GM18873 (cell line): ENCODE results near the gene PUS1.
"Not testable (repeated sequence)": the region's sequence is repeated elsewhere in the genome, so short reads cannot be mapped to it uniquely, and the experiment has no call there.

ENCODE experiments used
- ATAC-seq: cut with Tn5 transposase; IDR thresholded peaks from one replicate; pipeline ENCODE4 v1.9.1; 2021; ENCODE audit warnings: mild to moderate bottlenecking, moderate library complexity, moderate number of reproducible peaks; ENCODE audit not compliant: unreplicated experiment, low FRiP score

The PUS1 gene

DNA sequence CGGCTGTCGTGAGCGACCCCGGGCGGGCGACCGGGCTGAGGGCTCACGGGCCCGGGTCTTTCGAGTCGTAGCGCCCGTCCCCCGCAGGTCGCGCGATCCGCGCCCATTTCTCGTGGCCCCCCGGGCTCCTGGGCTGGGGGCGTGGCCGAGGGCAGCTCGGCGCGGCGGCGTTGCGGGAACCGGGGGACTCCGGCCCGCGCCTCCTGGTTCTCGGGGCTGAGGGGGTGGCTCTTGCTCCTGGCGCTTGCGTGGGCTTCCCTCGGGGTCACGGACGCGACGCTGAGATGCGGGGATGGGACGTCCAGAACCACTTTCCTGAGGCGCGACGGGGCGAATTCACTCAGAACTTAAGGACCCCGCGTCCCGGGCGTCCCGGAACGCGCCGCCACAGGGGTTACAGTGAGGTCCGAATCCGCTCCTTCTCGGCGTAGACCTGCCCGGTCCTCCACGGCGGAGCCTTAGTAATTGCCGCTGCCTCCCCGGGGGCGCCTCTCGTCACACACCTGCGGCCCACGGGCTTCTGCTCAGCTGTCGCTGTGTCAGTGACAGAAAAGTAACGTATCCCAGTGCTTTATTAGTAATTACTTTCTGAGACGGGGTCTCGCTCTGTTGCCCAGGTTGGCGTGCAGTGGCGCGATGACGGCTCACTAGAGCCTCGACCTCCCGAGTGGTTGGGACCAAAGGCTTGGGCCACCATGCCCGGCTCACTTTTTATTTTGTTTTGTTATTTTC lies 21.3 kb downstream of the PUS1 start:
- peak; percentile 27 for ATAC-seq

DNA sequence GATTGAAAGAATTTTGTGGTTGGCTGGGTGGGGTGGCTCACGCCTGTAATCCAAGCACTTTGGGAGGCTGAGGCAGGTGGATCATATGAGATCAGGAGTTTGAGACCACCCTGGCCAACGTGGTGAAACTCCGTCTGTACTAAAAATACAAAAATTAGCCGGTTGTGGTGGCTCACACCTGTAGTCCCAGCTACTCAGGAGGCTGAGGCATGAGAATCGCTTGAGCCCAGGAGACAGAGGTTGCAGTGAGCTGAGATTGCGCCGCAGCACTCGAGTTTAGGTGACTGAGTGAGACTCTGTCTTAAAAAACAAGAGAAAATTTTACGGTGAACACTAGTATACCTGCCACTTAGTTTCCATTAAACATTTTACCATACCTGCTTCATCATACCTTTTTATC lies 24.7 kb downstream of the PUS1 start:
- ATAC-seq: not testable (repeated sequence)

DNA sequence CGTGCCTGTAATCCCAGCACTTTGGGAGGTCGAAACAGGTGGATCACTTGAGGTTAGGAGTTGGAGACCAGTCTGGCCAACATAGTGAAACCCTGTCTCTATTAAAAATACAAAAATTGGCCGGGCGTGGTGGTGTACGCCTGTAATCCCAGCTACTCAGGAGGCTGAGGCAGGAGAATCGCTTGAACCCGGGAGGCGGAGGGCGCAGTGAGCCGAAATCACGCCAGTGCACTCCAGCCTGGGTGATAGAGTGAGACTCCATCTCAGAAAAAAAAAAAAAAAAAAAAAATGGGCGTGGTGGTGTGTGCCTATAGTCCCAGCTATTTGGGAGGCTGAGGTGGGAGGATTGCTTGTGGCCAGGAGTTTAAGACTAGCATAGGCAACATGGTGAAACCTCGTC lies 25.4 kb downstream of the PUS1 start:
- ATAC-seq: not testable (repeated sequence)

DNA sequence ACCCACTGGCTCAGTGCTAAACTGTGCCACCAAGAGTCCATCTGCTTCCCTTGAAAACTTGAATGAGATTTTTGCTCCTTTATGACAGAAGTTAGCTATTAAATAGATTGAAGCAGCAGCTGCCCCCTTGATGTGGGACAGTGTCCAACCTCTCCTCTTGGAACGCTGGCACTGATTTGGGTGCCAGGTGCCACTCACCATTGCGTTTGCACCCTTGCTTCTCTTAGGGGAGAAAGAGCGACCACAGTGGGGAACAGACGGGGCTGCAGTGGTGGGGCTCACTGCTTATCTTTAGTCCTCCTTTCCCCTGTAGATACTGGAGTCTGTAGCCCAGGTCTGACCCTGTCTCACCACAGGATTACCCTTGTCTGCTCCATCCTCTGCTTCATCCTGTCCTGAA lies 30.0 kb downstream of the PUS1 start:
- ATAC-seq: no peak

DNA sequence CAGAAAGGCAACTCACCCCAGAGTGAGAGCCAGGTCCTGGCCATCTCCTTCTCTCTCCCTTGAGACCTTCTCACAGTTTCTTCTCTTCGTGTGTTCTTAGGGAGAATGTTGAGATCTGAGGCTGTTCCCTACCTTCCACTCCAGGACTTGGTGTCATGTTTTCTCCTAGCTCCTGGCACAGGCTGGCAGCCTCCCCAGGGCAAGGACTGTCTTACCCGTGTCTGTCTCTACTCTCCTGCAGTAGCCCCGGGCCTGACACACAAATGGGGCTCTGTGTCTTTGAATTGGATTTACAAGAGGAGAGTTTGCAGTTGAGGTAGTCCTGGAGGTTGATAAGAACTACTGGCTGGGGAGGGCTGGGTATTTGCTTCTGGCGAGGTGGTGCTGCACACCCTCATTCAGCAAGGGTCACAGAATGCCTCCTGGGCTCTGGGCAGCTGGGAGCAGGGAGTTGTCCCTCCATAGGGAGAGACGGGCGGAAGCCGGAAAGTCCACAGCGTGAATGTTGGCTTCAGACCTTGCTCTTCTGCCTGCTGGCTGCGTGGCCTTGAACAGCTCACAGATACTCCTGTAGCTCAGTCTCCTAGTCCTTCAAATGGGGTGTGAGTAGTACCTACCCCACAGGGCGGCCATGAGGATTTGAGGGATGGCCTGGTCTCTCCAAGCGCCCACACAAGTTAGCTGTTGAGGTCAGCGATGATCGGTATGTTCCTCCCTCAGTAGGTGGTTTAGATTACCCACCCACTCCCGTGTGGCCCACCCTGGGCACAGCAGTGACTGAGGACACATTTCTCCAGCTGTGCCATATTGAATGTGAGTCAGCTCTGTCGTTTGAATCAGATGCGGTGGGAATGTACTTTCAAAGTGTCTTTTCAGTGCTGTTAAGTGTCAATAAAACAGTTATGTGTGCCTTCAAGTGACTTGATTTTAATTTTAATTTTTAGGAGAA lies 30.8 kb downstream of the PUS1 start:
- no peak for ATAC-seq

DNA sequence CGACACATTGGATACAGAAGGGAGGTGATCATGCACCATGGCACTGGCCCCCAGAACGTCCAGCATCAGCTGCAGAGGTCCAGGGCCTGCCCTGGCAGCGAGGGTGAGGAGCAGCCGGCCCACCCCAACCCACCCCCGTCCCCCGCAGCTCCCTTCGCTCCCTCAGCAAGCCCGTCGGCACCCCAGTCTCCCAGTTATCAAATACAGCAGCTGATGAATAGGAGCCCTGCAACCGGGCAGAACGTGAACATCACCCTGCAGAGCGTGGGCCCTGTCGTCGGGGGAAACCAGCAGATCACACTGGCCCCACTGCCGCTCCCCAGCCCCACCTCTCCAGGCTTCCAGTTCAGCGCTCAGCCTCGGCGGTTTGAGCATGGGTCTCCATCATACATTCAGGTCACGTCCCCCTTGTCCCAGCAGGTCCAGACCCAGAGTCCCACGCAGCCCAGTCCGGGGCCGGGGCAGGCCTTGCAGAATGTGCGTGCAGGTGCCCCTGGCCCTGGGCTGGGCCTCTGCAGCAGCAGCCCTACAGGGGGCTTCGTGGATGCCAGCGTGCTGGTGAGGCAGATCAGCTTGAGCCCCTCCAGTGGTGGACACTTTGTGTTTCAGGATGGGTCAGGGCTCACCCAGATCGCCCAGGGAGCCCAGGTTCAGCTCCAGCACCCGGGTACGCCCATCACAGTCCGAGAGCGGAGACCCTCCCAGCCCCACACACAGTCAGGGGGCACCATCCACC lies 31.7 kb downstream of the PUS1 start:
- ATAC-seq: not testable (repeated sequence)

DNA sequence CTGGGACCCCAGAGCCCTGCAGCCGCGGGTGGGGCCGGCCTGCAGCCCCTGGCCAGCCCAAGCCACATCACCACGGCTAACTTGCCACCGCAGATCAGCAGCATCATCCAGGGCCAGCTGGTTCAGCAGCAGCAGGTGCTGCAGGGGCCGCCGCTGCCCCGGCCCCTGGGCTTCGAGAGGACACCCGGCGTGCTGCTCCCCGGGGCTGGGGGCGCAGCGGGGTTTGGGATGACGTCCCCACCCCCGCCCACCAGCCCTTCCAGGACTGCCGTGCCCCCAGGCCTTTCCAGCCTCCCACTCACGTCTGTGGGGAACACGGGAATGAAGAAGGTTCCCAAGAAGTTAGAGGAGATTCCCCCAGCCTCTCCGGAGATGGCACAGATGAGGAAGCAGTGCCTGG lies 32.3 kb downstream of the PUS1 start:
- not testable (repeated sequence) for ATAC-seq

DNA sequence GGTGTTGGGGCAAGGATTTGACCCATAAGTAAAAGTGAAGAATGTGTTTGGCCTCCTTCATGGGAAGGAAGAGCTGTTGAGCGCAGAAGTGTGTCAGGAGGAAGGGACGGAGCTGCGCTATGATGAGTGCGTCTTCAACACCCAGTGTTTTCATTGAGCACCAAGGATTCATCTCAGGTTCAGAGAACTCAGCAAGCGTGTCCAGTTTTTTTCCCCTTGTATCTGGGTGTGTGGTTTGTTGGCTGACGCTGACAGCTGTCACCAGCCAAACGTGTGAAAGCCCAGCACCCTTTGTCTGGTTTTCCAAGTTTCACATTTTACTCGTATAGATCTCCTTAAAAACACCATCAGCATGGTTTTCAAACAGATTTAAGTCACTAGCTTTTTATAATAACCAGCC lies 33.0 kb downstream of the PUS1 start:
- no peak for ATAC-seq

DNA sequence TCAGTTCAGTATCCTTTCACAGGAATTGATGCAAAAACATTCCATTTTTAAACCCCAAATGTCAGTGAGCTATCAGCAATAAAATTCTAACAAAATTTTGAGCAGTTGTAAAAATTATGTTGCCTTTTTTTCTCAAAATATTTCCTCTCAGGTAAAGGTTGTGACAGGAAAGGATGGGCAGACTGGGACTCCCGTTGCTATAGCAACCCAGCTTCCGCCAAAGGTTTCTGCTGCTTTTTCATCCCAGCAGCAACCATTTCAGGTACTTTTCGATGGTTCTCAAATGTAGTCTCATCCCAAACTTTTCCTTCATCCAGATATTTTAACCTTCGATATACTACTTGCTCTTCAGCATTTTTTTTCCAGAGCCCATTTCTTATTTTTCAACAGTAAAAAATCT lies 34.3 kb downstream of the PUS1 start:
- ATAC-seq: no peak

DNA sequence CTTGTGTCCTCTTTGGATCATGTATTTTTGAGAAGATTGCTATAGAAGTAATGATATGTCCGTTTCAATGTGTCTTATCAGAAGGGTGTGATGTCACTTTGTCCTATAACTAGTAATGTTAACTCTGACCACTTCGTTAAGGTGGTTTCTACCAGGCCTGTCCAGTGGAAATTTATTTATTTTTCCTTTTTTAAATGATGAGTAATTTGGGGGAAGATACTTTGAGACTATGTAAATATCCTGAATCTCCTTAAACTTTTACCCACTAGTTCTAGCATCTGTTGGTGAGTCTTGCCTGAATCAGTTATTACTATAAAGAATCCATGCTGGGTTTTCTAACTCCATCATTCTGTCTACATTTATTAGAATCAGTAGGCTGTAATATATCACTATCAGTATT lies 36.0 kb downstream of the PUS1 start:
- ATAC-seq: no peak

DNA sequence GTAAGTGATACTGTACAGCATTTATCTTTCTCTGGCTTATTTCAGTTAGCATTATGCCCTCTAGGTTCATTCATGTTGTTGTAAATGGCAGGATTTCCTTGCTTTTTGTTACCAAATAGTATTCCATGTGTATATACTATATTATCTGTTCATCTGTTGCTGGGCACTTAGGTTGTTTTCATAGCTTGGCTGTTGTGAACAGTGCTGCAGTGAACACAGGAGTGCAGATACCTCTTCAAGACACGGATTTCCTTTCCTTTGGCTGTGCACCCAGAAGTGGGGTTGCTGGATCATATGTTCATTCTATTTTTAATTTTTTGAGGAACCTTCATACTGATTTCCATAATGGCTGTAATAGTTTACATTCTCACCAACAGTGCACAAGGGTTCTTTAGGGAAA lies 42.1 kb downstream of the PUS1 start:
- ATAC-seq: no peak

DNA sequence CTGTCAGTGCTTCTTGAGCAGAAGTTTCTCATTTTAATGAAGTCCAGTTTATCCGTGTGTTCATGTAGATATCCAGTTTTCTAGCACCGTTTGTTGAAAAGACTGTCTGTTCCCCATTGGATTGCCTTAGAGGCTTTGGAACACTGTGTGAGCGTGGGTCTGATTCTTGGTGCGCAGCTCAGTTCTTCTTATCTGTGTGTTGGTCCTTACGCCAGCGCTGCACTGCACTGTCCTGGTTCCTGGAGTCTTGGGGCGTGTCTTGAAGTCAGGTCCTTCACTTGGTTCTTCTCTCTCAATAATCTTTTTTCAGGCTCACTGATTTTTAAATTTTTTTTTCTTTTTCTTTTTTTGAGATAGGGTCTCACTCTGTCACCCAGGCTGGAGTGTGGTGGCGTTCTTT lies 46.2 kb downstream of the PUS1 start:
- ATAC-seq: no peak

DNA sequence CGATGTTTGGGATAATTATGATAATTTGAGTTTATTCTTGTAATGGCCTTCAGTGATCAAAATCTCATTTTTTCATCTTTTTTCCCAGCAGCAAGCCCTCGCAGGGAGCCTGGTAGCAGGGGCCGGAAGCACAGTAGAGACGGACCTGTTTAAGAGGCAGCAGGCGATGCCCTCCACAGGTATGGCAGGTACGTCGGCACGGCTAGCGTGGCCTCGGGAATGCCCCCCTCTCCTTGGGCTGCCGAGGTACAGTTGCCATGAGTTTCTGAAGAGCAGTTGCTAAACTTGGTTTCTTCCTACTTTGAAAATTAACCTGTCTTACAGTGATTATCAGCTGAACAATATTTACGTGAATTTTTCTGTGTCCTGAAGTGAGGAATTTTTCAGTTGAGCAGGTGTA lies 50.5 kb downstream of the PUS1 start:
- ATAC-seq: no peak

DNA sequence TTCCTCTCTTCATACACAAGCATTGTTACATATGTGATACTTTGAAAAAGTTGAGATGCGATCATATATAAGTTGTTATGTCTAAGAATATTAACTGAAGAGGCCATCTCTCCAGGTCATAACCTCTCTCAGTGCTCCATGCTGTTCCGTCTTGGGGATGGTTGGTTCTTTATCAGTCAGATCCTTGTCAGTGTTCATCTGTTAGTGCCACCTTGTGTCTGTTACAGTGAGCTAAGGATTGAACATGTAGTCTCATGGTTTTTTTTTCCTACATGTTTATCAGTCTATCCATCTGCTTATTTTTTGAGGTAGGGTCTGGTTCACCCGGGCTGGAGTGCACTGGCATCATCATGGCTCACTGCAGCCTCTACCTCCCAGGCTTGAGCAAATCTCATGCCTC lies 51.2 kb downstream of the PUS1 start:
- no peak for ATAC-seq

DNA sequence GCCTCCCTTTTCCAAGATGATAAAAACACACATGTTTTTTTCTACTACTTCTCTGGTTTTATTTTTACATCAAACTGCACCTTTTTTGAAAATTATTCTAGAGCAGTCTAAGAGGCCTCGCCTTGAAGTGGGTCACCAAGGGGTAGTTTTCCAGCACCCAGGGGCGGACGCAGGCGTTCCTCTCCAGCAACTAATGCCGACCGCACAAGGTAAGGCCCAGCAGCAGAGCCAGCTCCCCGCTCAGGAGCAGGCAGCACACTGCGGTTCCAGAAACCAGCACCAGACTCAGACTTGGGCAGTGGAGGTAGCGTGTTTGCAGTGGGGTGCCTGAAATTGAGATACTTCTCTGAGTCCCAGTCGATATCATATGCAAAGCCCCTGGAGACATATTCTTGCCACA lies 52.3 kb downstream of the PUS1 start:
- ATAC-seq: no peak

DNA sequence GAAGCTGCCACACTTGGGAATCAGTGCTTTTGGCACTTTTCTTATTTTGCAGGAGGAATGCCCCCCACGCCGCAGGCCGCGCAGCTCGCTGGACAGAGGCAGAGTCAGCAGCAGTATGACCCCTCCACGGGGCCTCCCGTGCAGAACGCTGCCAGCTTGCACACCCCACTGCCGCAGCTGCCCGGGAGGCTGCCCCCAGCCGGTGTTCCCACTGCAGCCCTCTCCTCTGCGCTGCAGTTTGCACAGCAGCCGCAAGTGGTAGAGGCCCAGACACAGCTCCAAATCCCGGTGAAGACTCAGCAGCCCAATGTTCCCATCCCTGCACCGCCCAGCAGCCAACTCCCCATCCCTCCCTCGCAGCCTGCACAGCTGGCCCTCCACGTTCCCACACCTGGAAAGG lies 53.0 kb downstream of the PUS1 start:
- ATAC-seq: no peak

DNA sequence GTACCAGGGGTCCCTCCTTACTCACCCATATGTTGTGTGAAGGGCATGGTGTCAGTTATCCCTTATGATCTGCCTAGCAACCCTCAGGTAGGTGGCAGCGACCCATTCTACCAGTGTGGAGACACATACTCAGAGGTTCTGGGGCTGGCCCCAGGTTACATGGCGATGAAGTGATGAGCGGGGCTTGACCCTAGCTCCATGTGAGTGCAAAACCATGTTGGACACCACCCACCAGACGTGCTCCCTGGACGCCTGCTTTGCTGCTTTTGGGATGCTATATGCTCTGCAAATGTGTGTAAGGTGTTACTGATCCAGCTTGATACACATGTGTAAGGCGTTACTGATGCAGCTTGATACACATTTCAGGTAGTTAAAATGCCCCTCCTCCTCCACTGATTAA lies 54.0 kb downstream of the PUS1 start:
- no peak for ATAC-seq

DNA sequence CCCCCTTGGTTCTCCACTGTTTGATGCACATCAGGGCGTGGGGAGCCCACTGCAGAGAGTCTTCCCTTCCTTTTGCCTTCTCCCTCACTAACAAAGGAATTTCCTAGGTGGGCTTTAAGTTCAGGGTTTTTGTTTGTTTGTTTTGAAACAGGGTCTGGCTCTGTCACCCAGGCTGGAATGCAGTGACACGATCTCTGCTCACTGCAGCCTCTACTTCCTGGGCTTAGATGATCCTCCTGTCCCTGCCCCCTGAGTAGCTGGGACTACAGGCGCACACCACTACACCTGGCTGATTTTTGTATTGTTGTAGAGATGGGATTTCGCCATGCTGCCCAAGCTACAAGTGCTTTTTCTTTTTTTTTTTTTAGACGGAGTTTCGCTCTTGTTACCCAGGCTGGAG lies 54.5 kb downstream of the PUS1 start:
- no peak for ATAC-seq

DNA sequence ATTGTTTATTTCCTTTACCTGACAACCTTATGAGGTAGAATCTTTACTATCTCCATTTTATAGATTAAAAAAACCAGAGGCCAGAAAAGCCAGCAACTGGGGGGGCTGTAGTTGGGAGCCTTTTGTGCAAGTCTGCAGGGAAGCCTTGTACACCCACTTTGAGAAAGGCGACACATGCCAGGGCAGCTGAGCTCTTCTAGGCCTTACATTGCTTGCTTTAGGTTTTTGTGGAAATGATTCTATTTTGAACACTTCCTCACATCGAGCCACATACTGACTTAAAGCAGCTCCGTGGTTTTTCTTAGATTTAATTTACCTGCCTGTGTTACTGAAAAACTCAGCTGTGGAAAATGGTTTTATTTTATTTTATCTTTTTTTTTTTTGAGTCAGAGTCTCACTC lies 55.3 kb downstream of the PUS1 start:
- ATAC-seq: no peak

DNA sequence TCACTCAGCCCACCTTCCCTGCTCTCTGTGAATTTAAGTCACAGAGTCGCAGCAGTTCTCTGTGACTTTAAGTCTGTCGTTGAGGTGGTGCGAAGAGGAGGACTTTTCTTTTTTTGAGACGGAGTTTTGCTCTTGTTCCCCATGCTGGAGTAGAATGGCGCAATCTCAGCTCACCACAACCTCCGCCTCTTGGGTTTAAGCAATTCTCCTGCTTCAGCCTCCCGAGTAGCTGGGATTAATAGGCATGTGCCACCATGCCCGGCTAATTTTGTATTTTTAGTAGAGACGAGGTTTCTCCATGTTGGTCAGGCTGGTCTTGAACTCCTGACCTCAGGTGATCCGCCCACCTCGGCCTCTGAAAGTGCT lies 56.4 kb downstream of the PUS1 start:
- not testable (repeated sequence) for ATAC-seq

DNA sequence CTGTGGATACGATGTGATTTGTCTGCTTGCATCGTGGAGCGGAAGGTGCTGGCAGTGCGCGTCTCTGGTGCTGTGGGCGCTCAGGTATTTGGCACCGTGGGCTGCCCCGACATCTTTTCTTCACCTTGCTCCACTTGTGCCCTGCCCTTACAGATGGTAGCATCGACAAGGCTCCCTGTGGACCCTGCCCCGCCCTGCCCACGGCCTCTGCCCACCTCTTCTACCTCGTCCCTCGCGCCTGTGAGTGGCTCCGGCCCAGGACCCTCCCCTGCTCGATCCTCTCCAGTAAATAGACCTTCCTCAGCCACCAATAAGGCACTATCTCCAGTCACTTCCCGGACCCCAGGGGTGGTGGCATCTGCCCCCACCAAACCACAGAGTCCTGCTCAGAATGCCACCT lies 57.3 kb downstream of the PUS1 start:
- no peak for ATAC-seq
